Endothelial cell of umbilical vein (primary cell): ENCODE data around the gene LGI4. TPM values are rescaled to one million over a fixed set of nuclear protein-coding genes. Genes with fewer than 3 reads are reported as not detected.

Source experiments
- BruUV-seq: library from RNA; stranded (reverse); fragments of 400-500 nt; replicated peaks from 2 replicates; lab custom pipeline; 2021; lab: Mats Ljungman, UMichigan
- CTCF ChIA-PET: fragments of 300-600, 350-600 bp; sonication (Branson Sonifier 250); formaldehyde crosslinking; loops from one replicate; lab custom pipeline; 2021; ENCODE audit warnings: antibody characterized with exemption, inconsistent platforms; lab: Charles Lee
- POLR2A ChIA-PET: fragments of 300-600, 350-600 bp; sonication (Branson Sonifier 250); formaldehyde crosslinking; loops from one replicate; lab custom pipeline; 2021; ENCODE audit warnings: antibody characterized with exemption, inconsistent platforms; lab: Charles Lee
- DNase-seq: peaks from one replicate; pipeline ENCODE4 v3.0.0-alpha.2; 2011; ENCODE audit warnings: low read depth, low spot score
- FAIRE-seq: peaks from 2 replicates; lab custom pipeline; 2011; peaks lifted over from hg19 to GRCh38; lab: Jason Lieb, UNC
- H2AFZ ChIP-seq: 2 replicates; pipeline ENCODE4 v1.6.0; 2012; ENCODE audit warnings: low read depth, low read length, control low read depth, inconsistent platforms
- H3K27ac ChIP-seq: 2 replicates; pipeline ENCODE4 v1.5.1; 2011; ENCODE audit warnings: low read depth, mild to moderate bottlenecking, control low read depth, low read length, moderate library complexity; ENCODE audit not compliant: insufficient read depth
- H3K27me3 ChIP-seq, 2 experiments: 2 replicates each; pipeline versions ENCODE4 v1.6.0 to v1.6.1; 2011; ENCODE audit warnings: low read length in 2 of 2, mixed read lengths in 1 of 2; ENCODE audit not compliant: control insufficient read depth in 2 of 2, insufficient read depth in 2 of 2
- H3K36me3 ChIP-seq, 2 experiments: 2 replicates in 1 of 2; 3 replicates in 1 of 2; pipeline ENCODE4 v1.5.1; 2011; ENCODE audit warnings: low read length in 2 of 2, mild to moderate bottlenecking in 1 of 2, moderate library complexity in 1 of 2; ENCODE audit not compliant: control insufficient read depth in 2 of 2, insufficient read depth in 2 of 2; ENCODE audit errors: extremely low read depth in 1 of 2
- H3K4me1 ChIP-seq: 3 replicates; pipeline ENCODE4 v1.5.1; 2011; ENCODE audit warnings: mild to moderate bottlenecking, low read length; ENCODE audit not compliant: control insufficient read depth, insufficient read depth; ENCODE audit errors: extremely low read depth
- H3K4me2 ChIP-seq: 2 replicates; pipeline ENCODE4 v1.6.1; 2011; ENCODE audit warnings: low read length, control low read depth, mixed read lengths; ENCODE audit not compliant: insufficient read depth
- H3K4me3 ChIP-seq, 3 experiments: fragments of 200-600 bp in 1 of 3; sonication (generic), shearing (Covaris generic) in 1 of 3; replicated peaks in 1 of 3; 2 replicates each; pipeline ENCODE4 v1.5.1; 2011 to 2016; ENCODE audit warnings: control low read depth in 3 of 3, low read length in 3 of 3, mild to moderate bottlenecking in 2 of 3, inconsistent platforms in 1 of 3, low read depth in 1 of 3, moderate library complexity in 1 of 3; ENCODE audit not compliant: insufficient read depth in 1 of 3
- H3K79me2 ChIP-seq: 2 replicates; pipeline ENCODE4 v1.6.0; 2012; ENCODE audit warnings: low read length, inconsistent platforms; ENCODE audit not compliant: control insufficient read depth, insufficient read depth
- H3K9ac ChIP-seq: replicated peaks from 2 replicates; pipeline ENCODE3; 2011; ENCODE audit warnings: low read length, control low read depth; ENCODE audit not compliant: insufficient read depth; ENCODE audit errors: extremely low read depth
- H3K9me1 ChIP-seq: replicated peaks from 3 replicates; pipeline ENCODE4 v1.6.0; 2011; ENCODE audit warnings: mild to moderate bottlenecking, low read length; ENCODE audit not compliant: control insufficient read depth, insufficient read depth; ENCODE audit errors: extremely low read depth
- H3K9me3 ChIP-seq: replicated peaks from 2 replicates; pipeline ENCODE4 v1.5.1; 2012; ENCODE audit warnings: low read length, inconsistent platforms; ENCODE audit not compliant: control insufficient read depth, insufficient read depth
- H4K20me1 ChIP-seq: replicated peaks from 2 replicates; pipeline ENCODE3; 2011; ENCODE audit warnings: mild to moderate bottlenecking, low read length; ENCODE audit not compliant: control insufficient read depth, insufficient read depth; ENCODE audit errors: extremely low read depth
- CTCF ChIP-seq, 2 donors: IDR thresholded peaks; 1 replicate in 1 of 2; 2 replicates in 1 of 2; pipeline ENCODE4 v1.5.1; 2011; ENCODE audit warnings: low read length in 2 of 2, mild to moderate bottlenecking in 2 of 2, moderate library complexity in 2 of 2, control low read depth in 1 of 2, inconsistent platforms in 1 of 2, low read depth in 1 of 2; ENCODE audit not compliant: insufficient read depth in 1 of 2; ENCODE audit errors: extremely low read depth in 1 of 2
- EZH2 ChIP-seq: IDR thresholded peaks from 2 replicates; pipeline ENCODE4 v1.6.1; 2012; ENCODE audit warnings: borderline replicate concordance, low read depth, mild to moderate bottlenecking, moderate library complexity, low read length, inconsistent platforms; ENCODE audit not compliant: severe bottlenecking
- FOS ChIP-seq: IDR thresholded peaks from 2 replicates; pipeline ENCODE4 v1.6.1; 2011; ENCODE audit warnings: mild to moderate bottlenecking, low read length, moderate library complexity, borderline replicate concordance; ENCODE audit not compliant: insufficient read depth
- GATA2 ChIP-seq: IDR thresholded peaks from 2 replicates; pipeline ENCODE4 v1.7.0; 2011; ENCODE audit warnings: low read depth, mild to moderate bottlenecking, moderate library complexity, mixed read lengths, low read length; ENCODE audit not compliant: insufficient read length, insufficient read depth
- JUN ChIP-seq: IDR thresholded peaks from 2 replicates; pipeline ENCODE4 v1.6.1; 2011; ENCODE audit warnings: borderline replicate concordance, low read depth; ENCODE audit not compliant: insufficient read length, insufficient read depth
- MAX ChIP-seq: IDR thresholded peaks from 2 replicates; pipeline ENCODE4 v1.6.1; 2011; ENCODE audit not compliant: insufficient read depth, insufficient read length
- MYC ChIP-seq: IDR thresholded peaks from one replicate; pipeline ENCODE4 v1.6.1; 2011; ENCODE audit warnings: mild to moderate bottlenecking, low read depth, low read length
- POLR2A ChIP-seq: IDR thresholded peaks from 2 replicates; pipeline ENCODE4 v1.6.1; 2012; ENCODE audit warnings: low read depth, mild to moderate bottlenecking, control low read depth, low read length
- POLR2AphosphoS5 ChIP-seq: IDR thresholded peaks from 2 replicates; pipeline ENCODE4 v1.6.1; 2012; ENCODE audit warnings: low read depth, mild to moderate bottlenecking, control low read depth, low read length, moderate library complexity; ENCODE audit not compliant: insufficient read depth
- dilution Hi-C: fragments of 300-500 bp; cut with MboI; formaldehyde crosslinking; loops from one replicate; pipeline ENCODE4 v1.15.0; 2019; ENCODE audit warnings: low sequenced_read_pairs; ENCODE audit not compliant: extremely low pct_ligation_motif_present
- intact Hi-C: fragments of 100-400 bp; cut with micrococcal nuclease; formaldehyde crosslinking; loops from one replicate; pipeline ENCODE4 v1.10.0; 2022
- polyA plus RNA-seq, 4 experiments: library from polyadenylated mRNA; depleted of rRNA in 3 of 4; stranded (reverse) in 3 of 4; unstranded in 1 of 4; fragments of >200 nt; gene quantifications; 2 replicates each; pipeline versions ENCODE4 v1.2.1 to v1.2.3, GENCODE V29; 2011 to 2012; ENCODE audit warnings: missing spikeins in 1 of 4
- total RNA-seq: library from RNA; stranded (reverse); gene quantifications from 2 replicates; pipeline ENCODE4 v1.2.3, GENCODE V29; 2021

LGI4 gene
- total and polyA plus RNA-seq, 2 donors (not counting 3 experiments of a cell fraction or from before 2014, with no cell fraction given), result not detected

GRCh38 chr19:35107545-35107944 is 27.3 kb downstream of the LGI4 start:
- no peaks in the 10 kb centered on the region for H3K4me1 ChIP-seq
- no peaks in the 10 kb centered on the region for H3K79me2 ChIP-seq
- no peaks in the 10 kb centered on the region for H3K9me3 ChIP-seq
- H3K9ac ChIP-seq, result no peak overlapping the region
- H2AFZ ChIP-seq, result no peak overlapping the region
- dilution Hi-C loops (no loop called here), intact Hi-C loops (no loop called here)
- no peak for DNase-seq
- TF ChIP-seq CTCF (IDR thresholded peaks at IDR 0.05; ENCODE audit: extremely low read depth in 1 of 2, insufficient read depth in 1 of 2, low read depth in 1 of 2, low read length in 2 of 2), result no peak
- TF ChIP-seq EZH2, result no peak
- TF ChIP-seq JUN, result no peak
- TF ChIP-seq FOS, result no peak
- TF ChIP-seq GATA2, result no peak
- TF ChIP-seq MYC, result no peak
- TF ChIP-seq POLR2AphosphoS5, result no peak
- no peak for TF ChIP-seq MAX
- TF ChIP-seq POLR2A, result no peak
- ChIA-PET CTCF (no interaction called here), POLR2A (no interaction called here)
- no peaks in the 10 kb centered on the region for H4K20me1 ChIP-seq
- no peaks in the 10 kb centered on the region for H3K9me1 ChIP-seq
- no peaks in the 10 kb centered on the region for H3K27me3 ChIP-seq
- H3K27ac ChIP-seq, result no peak overlapping the region
- no peaks in the 10 kb centered on the region for H3K36me3 ChIP-seq
- no TSS peak for BruUV-seq
- no peak overlapping the region for H3K4me2 ChIP-seq
- no peak overlapping the region for H3K4me3 ChIP-seq
- no peak for FAIRE-seq
